Ovary (tissue), 9 donors: ENCODE results near the gene WNT11. TPM values are rescaled to one million over a fixed set of nuclear protein-coding genes. Genes with fewer than 3 reads are reported as not detected.

Source experiments
- DNase-seq, 5 donors: peaks; one replicate each; pipeline ENCODE4 v3.0.0-alpha.2; 2019 to 2020
- H3K27ac ChIP-seq, 2 donors: fragments of 200-600 bp; one replicate each; pipeline versions ENCODE4 v1.5.1 to v1.8.0; 2019 to 2022
- H3K27me3 ChIP-seq: fragments of 200-600 bp; one replicate; pipeline ENCODE4 v1.8.0; 2022
- H3K36me3 ChIP-seq: fragments of 200-600 bp; sonication (generic); one replicate; pipeline ENCODE4 v1.5.1; 2019
- H3K4me1 ChIP-seq: one replicate; pipeline ENCODE4 v1.8.1; 2013; ENCODE audit warnings: mild to moderate bottlenecking, moderate library complexity; ENCODE audit not compliant: insufficient read depth
- H3K4me3 ChIP-seq: fragments of 200-600 bp; sonication (generic); one replicate; pipeline ENCODE4 v1.5.1; 2017
- H3K9me3 ChIP-seq, 2 donors: fragments of 200-600 bp in 1 of 2; sonication (generic) in 1 of 2; one replicate each; pipeline versions ENCODE4 v1.5.1 to v1.8.1; 2013 to 2019; ENCODE audit warnings: mild to moderate bottlenecking in 1 of 2, moderate library complexity in 1 of 2
- CTCF ChIP-seq, 3 donors: fragments of 450-650 bp in 2 of 3; fragments of 200-600 bp in 1 of 3; IDR thresholded peaks; one replicate each; pipeline versions ENCODE4 v1.5.1 to v1.8.0; 2016 to 2022; ENCODE audit warnings: antibody characterized with exemption in 3 of 3, mild to moderate bottlenecking in 1 of 3
- EP300 ChIP-seq: sonication (generic); formaldehyde crosslinking; IDR thresholded peaks from one replicate; pipeline ENCODE4 v1.6.1; 2017; ENCODE audit warnings: antibody characterized with exemption
- POLR2A ChIP-seq: fragments of 450-650 bp; IDR thresholded peaks from one replicate; pipeline ENCODE4 v1.6.1; 2017; ENCODE audit warnings: antibody characterized with exemption, mild to moderate bottlenecking, moderate library complexity
- WGBS, 3 donors: extraction: QIAGEN DNeasy Blood & Tissue Kit in 1 of 3; methylation state at CpG; one replicate each; pipeline versions ENCODE4 v1.1.5 to v1.1.7; 2013 to 2017; 5-methylcytosine and 5-hydroxymethylcytosine counted together
- intact Hi-C, 4 donors: fragments of 100-400 bp; cut with DNase I; formaldehyde crosslinking; loops; one replicate each; pipeline versions ENCODE4 v1.11.0 to v1.15.1; 2022 to 2023
- polyA plus RNA-seq, 2 donors: library from polyadenylated mRNA; stranded (reverse); fragments of 200-250 nt in 1 of 2; fragments of 350-450 nt in 1 of 2; fragmentation: Illumina TruSeq in 1 of 2; extraction: RNeasy Lipid Tissue Mini Kit (QIAGEN cat#74804) in 1 of 2; gene quantifications; one replicate each; pipeline ENCODE4 v1.2.3, GENCODE V29; 2013 to 2014
- total RNA-seq, 7 donors: library from RNA; depleted of rRNA in 2 of 7; stranded (reverse); fragments of >200 nt in 2 of 7; fragmentation: NEBNext Ultra II Directional in 3 of 7; extraction: Animal tissue kit (Norgen Biotek cat#: 25700) in 3 of 7; gene quantifications; one replicate each; pipeline versions ENCODE4 v1.1.0 to v1.2.4, GENCODE V29; 2016 to 2023
- donor health status: DM: no; HTN: no; CAD: no; lungs with moderate emphysema.
- donor health status: DM: no; HTN: no; CAD: no.
- donor health status: Bipolar disorder and iron deficiency.
- donor health status: DM: yes; HTN: yes; CAD: no.
- donor health status: DM: no; HTN: no; CAD: no.
- donor health status: DM: yes; HTN: yes; CAD: no.

WNT11 gene
- total and polyA plus RNA-seq, 9 donors, result 1.1 to 16.4 (median 3.5) TPM

GRCh38 chr11:76197941-76198640, 8.2 kb downstream of the WNT11 start:
- DNase-seq, result no peak
- Histone ChIP-seq H3K27ac (no peak overlapping the region), H3K4me3 (no peak overlapping the region), H3K27me3 (no peaks in the 10 kb centered on the region), H3K4me1 (no peaks in the 10 kb centered on the region), H3K36me3 (no peaks in the 10 kb centered on the region), H3K9me3 (no peaks in the 10 kb centered on the region)
- intact Hi-C loops, result no loop called here
- TF ChIP-seq EP300, result no peak
- TF ChIP-seq POLR2A, result no peak
- no peak for TF ChIP-seq CTCF (IDR thresholded peaks at IDR 0.05)
- WGBS, 3 donors, result 81 to 87% (median 86%) methylated on average over 6 of the region's 6 CpGs

- whole genome bisulfite sequencing, 3 donors, result 90 to 96% (median 92%) methylated on average over 6 of the region's 6 CpGs
- no peak overlapping the region for H3K4me3 ChIP-seq
- TF ChIP-seq POLR2A (no peak), EP300 (no peak), CTCF (IDR thresholded peaks at IDR 0.05) (no peak)
- no peaks in the 10 kb centered on the region for H3K36me3 ChIP-seq
- H3K27me3 ChIP-seq, result no peaks in the 10 kb centered on the region
- no peaks in the 10 kb centered on the region for H3K4me1 ChIP-seq
- no peaks in the 10 kb centered on the region for H3K9me3 ChIP-seq
- DNase-seq, result no peak
- intact Hi-C loops, result no loop called here
- no peak overlapping the region for H3K27ac ChIP-seq
Measured at GRCh38 chr11:76197332-76197731, 9.0 kb downstream of the WNT11 start.

GRCh38 chr11:76196849-76197248, 9.5 kb downstream of the WNT11 start:
- WGBS, 3 donors, result 88 to 97% (median 90%) methylated on average over 3 of the region's 3 CpGs
- DNase-seq, result no peak
- no peaks in the 10 kb centered on the region for H3K9me3 ChIP-seq
- no peaks in the 10 kb centered on the region for H3K4me1 ChIP-seq
- H3K27ac ChIP-seq, result no peak overlapping the region
- H3K27me3 ChIP-seq, result no peaks in the 10 kb centered on the region
- no peak for TF ChIP-seq EP300
- TF ChIP-seq POLR2A, result no peak
- TF ChIP-seq CTCF (IDR thresholded peaks at IDR 0.05), result no peak
- intact Hi-C loops, result no loop called here
- H3K36me3 ChIP-seq, result no peaks in the 10 kb centered on the region
- H3K4me3 ChIP-seq, result no peak overlapping the region

- Histone ChIP-seq H3K9me3 (no peaks in the 10 kb centered on the region), H3K4me1 (peaks cover 6% of the 10 kb centered on the region), H3K36me3 (no peaks in the 10 kb centered on the region), H3K27me3 (no peaks in the 10 kb centered on the region), H3K27ac (no peak overlapping the region), H3K4me3 (no peak overlapping the region)
- TF ChIP-seq POLR2A (no peak), EP300 (no peak), CTCF (IDR thresholded peaks at IDR 0.05) (no peak)
- no peak for DNase-seq
- WGBS, 3 donors, result 61 to 75% (median 68%) methylated on average over 20 to 21 of the region's 21 CpGs
- intact Hi-C loops, result no loop called here
Measured at GRCh38 chr11:76194872-76195668, 11.2 kb downstream of the WNT11 start.
